GM19025 (cell line): ENCODE measurements around the gene MLXIPL.
"Not testable (repeated sequence)": the region's sequence is repeated elsewhere in the genome, so short reads cannot be mapped to it uniquely, and the experiment has no call there.

Experiments
- ATAC-seq: cut with Tn5 transposase; IDR thresholded peaks from one replicate; pipeline ENCODE4 v1.9.1; 2021; ENCODE audit warnings: mild to moderate bottlenecking, low read depth, moderate library complexity; ENCODE audit not compliant: unreplicated experiment

Gene MLXIPL

GRCh38 chr7:73615886-73616285 is 8.4 kb downstream of the MLXIPL start:
- ATAC-seq = no peak

GRCh38 chr7:73614937-73615336 is 9.4 kb downstream of the MLXIPL start:
- not testable (repeated sequence) for ATAC-seq

GRCh38 chr7:73613954-73614735 is 10.2 kb downstream of the MLXIPL start:
- ATAC-seq = no peak

GRCh38 chr7:73612598-73613269 is 11.6 kb downstream of the MLXIPL start:
- ATAC-seq = no peak

GRCh38 chr7:73611017-73611555 is 13.2 kb downstream of the MLXIPL start:
- no peak for ATAC-seq

- ATAC-seq = no peak
These were observed 14.2 kb downstream of the MLXIPL start for GRCh38 chr7:73610105-73610504.

- ATAC-seq = not testable (repeated sequence)
These were observed 16.7 kb downstream of the MLXIPL start for GRCh38 chr7:73607692-73607983.

GRCh38 chr7:73606801-73607691 is 17.3 kb downstream of the MLXIPL start:
- no peak for ATAC-seq

GRCh38 chr7:73605601-73606220 is 18.6 kb downstream of the MLXIPL start:
- no peak for ATAC-seq

- ATAC-seq = no peak
These were observed 21.3 kb downstream of the MLXIPL start for GRCh38 chr7:73602721-73603651.

- no peak for ATAC-seq
These were observed 24.4 kb downstream of the MLXIPL start for GRCh38 chr7:73599916-73600315.

- no peak for ATAC-seq
These were observed 25.0 kb downstream of the MLXIPL start for GRCh38 chr7:73599151-73599882.

GRCh38 chr7:73597978-73598782 is 26.1 kb downstream of the MLXIPL start:
- no peak for ATAC-seq

- no peak for ATAC-seq
These were observed 27.9 kb downstream of the MLXIPL start for GRCh38 chr7:73596191-73597065.

GRCh38 chr7:73595358-73595757 is 29.0 kb downstream of the MLXIPL start:
- no peak for ATAC-seq

GRCh38 chr7:73593207-73594045 is 30.9 kb downstream of the MLXIPL start:
- no peak for ATAC-seq
